A172 (cell line): ENCODE data around the gene SULT2B1. TPM values are rescaled to one million over a fixed set of nuclear protein-coding genes. Genes with fewer than 3 reads are reported as not detected.

Source experiments
- total RNA-seq: library from RNA; depleted of rRNA; stranded (reverse); fragments of >200 nt; shearing (Covaris generic); gene quantifications from 2 replicates; pipeline ENCODE4 v1.2.3, GENCODE V29; 2014; rRNA removed

The SULT2B1 gene
- total RNA-seq, 1 experiment from 2014 or later = not detected

Other genes starting within 250 kb of the SULT2B1 start
- 67.5 and 98.5 TPM in 2 replicates for gene EMP3, start 226.6 kb upstream of the SULT2B1 start, total RNA-seq
- gene TMEM143, start 188.2 kb upstream of the SULT2B1 start, total RNA-seq = 1.8 and 2.5 TPM in 2 replicates
- gene SYNGR4, start 187.8 kb upstream of the SULT2B1 start, total RNA-seq = not detected in 2 replicates
- 64.2 and 71.5 TPM in 2 replicates for gene KDELR1, start 160.6 kb upstream of the SULT2B1 start, total RNA-seq
- not detected in 2 replicates for gene GRIN2D, start 158.5 kb upstream of the SULT2B1 start, total RNA-seq
- 38.9 and 55.4 TPM in 2 replicates for gene GRWD1, start 106.2 kb upstream of the SULT2B1 start, total RNA-seq
- gene KCNJ14, start 96.6 kb upstream of the SULT2B1 start, total RNA-seq = 0.36 and 0.55 TPM in 2 replicates
- gene CYTH2, start 82.8 kb upstream of the SULT2B1 start, total RNA-seq = 28.7 and 38.5 TPM in 2 replicates
- gene LMTK3, start 40.3 kb upstream of the SULT2B1 start, total RNA-seq = not detected in 2 replicates
- not detected in 2 replicates for gene SPACA4, start 54.6 kb downstream of the SULT2B1 start, total RNA-seq
- 0.07 TPM in 1 of 2 replicates, not detected in the other for gene FAM83E, start 62.9 kb downstream of the SULT2B1 start, total RNA-seq
- 764 and 1,035 TPM in 2 replicates for gene RPL18, start 67.0 kb downstream of the SULT2B1 start, total RNA-seq
- 7.6 and 10.5 TPM in 2 replicates for gene SPHK2, start 67.3 kb downstream of the SULT2B1 start, total RNA-seq
- gene DBP, start 85.2 kb downstream of the SULT2B1 start, total RNA-seq = 2.6 and 15.5 TPM in 2 replicates
- 2.3 and 5.8 TPM in 2 replicates for gene CA11, start 94.0 kb downstream of the SULT2B1 start, total RNA-seq
- not detected in 2 replicates for gene NTN5, start 120.8 kb downstream of the SULT2B1 start, total RNA-seq
- not detected in 2 replicates for gene FUT2, start 143.8 kb downstream of the SULT2B1 start, total RNA-seq
- gene MAMSTR, start 167.6 kb downstream of the SULT2B1 start, total RNA-seq = 0.93 and 1.1 TPM in 2 replicates
- gene RASIP1, start 188.4 kb downstream of the SULT2B1 start, total RNA-seq = 0.07 and 0.12 TPM in 2 replicates
- not detected in 2 replicates for gene IZUMO1, start 194.7 kb downstream of the SULT2B1 start, total RNA-seq
- gene FUT1, start 200.5 kb downstream of the SULT2B1 start, total RNA-seq = 0.81 and 0.98 TPM in 2 replicates
- not detected in 2 replicates for gene FGF21, start 203.4 kb downstream of the SULT2B1 start, total RNA-seq